IMR-90 (cell line): ENCODE results near the gene PNKD.

Source experiments
- POLR2A ChIP-seq: IDR thresholded peaks from 2 replicates; pipeline ENCODE4 v1.6.1; 2012; ENCODE audit warnings: mild to moderate bottlenecking, low read depth, low read length
- RAD21 ChIP-seq: IDR thresholded peaks from 2 replicates; pipeline ENCODE4 v1.6.1; 2012; ENCODE audit warnings: low read length, improper control_type of control experiment
- RFX5 ChIP-seq: IDR thresholded peaks from 2 replicates; pipeline ENCODE4 v1.8.0; 2012; ENCODE audit warnings: low read depth, mild to moderate bottlenecking, low read length, moderate library complexity
- TF ChIP-seq, protein P1 (sequence below): conservative IDR thresholded peaks from 2 replicates; pipeline ENCODE4 v1.5.1; 2012; ENCODE audit warnings: mild to moderate bottlenecking, low read depth, low read length, improper control_type of control experiment
- TF ChIP-seq, protein P2 (sequence below): fragments of 150-350 bp; IDR thresholded peaks from 2 replicates; pipeline ENCODE4 v1.6.1; 2016; ENCODE audit warnings: low read depth, mild to moderate bottlenecking, low read length, moderate library complexity, borderline replicate concordance
- TF ChIP-seq, protein P3 (sequence below): fragments of 150-350 bp; IDR thresholded peaks from 2 replicates; pipeline ENCODE4 v1.6.1; 2017; ENCODE audit warnings: mild to moderate bottlenecking, antibody characterized with exemption, low read length, low read depth

DNA sequence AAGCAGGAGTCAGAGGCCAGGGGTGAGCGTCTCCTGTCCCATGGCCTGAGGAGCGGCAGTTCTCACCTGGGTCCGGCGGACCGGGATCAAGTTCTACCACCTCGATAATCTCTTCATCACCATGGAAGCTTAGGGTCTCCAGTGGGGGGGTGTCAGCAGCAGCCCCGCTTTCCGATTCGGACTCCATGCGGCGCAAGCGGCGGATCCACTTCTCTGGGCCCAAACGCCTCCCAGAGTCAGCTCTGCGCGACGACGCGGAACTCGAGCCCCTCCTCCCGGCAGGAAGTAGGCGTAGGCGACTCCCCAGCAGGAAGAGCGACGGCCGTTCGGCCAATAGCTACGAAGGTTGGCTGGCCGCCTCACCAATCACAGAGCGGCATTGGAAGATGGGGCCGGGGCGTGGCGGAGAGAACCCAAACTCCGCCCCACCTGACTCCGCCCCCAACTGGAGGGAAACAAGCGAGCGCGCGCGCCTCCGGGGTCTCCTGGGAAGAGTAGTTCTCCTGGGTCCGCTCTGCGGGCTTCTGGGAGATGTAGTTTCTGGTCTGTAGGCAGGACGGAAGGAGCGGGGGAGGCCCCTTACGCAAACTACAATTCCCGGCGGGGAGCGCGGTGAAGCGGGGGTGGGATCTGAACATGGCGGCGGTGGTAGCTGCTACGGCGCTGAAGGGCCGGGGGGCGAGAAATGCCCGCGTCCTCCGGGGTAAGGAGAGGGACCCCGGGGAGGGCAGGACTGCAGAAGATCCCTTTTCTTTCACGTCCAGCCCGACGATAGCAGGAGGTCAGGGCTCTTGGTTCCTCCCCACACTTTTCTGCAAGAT lies at the start of gene PNKD, which contains the start of gene AAMP:
- TF ChIP-seq, protein P1, sequence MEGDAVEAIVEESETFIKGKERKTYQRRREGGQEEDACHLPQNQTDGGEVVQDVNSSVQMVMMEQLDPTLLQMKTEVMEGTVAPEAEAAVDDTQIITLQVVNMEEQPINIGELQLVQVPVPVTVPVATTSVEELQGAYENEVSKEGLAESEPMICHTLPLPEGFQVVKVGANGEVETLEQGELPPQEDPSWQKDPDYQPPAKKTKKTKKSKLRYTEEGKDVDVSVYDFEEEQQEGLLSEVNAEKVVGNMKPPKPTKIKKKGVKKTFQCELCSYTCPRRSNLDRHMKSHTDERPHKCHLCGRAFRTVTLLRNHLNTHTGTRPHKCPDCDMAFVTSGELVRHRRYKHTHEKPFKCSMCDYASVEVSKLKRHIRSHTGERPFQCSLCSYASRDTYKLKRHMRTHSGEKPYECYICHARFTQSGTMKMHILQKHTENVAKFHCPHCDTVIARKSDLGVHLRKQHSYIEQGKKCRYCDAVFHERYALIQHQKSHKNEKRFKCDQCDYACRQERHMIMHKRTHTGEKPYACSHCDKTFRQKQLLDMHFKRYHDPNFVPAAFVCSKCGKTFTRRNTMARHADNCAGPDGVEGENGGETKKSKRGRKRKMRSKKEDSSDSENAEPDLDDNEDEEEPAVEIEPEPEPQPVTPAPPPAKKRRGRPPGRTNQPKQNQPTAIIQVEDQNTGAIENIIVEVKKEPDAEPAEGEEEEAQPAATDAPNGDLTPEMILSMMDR, result peak; percentile 28
- TF ChIP-seq, protein P2, sequence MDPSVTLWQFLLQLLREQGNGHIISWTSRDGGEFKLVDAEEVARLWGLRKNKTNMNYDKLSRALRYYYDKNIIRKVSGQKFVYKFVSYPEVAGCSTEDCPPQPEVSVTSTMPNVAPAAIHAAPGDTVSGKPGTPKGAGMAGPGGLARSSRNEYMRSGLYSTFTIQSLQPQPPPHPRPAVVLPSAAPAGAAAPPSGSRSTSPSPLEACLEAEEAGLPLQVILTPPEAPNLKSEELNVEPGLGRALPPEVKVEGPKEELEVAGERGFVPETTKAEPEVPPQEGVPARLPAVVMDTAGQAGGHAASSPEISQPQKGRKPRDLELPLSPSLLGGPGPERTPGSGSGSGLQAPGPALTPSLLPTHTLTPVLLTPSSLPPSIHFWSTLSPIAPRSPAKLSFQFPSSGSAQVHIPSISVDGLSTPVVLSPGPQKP, result 0 out of 2 replicates have a peak, but pooled peaks have one; percentile 14
- TF ChIP-seq RFX5 (no peak), POLR2A (peak; percentile 93), RAD21 (no peak)
- TF ChIP-seq, protein P3, sequence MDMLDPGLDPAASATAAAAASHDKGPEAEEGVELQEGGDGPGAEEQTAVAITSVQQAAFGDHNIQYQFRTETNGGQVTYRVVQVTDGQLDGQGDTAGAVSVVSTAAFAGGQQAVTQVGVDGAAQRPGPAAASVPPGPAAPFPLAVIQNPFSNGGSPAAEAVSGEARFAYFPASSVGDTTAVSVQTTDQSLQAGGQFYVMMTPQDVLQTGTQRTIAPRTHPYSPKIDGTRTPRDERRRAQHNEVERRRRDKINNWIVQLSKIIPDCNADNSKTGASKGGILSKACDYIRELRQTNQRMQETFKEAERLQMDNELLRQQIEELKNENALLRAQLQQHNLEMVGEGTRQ, result peak; percentile 79
